PC-3 (cell line): ENCODE data around the gene MAPRE3. TPM values are rescaled to one million over a fixed set of nuclear protein-coding genes. Genes with fewer than 3 reads are reported as not detected.

Source experiments
- ATAC-seq: fragments of 200-7000 bp; cut with Tn5 transposase; 2 replicates; pipeline ENCODE4 v1.9.1; 2020; ENCODE audit warnings: mild to moderate bottlenecking, moderate library complexity
- BruUV-seq: library from RNA; stranded (reverse); fragments of 400-500 nt; replicated peaks from 2 replicates; lab custom pipeline; 2021; lab: Mats Ljungman, UMichigan
- CTCF ChIA-PET: fragments of 300-600 bp; sonication (Branson Sonifier 250); formaldehyde crosslinking; loops from one replicate; lab custom pipeline; 2022; ENCODE audit warnings: antibody characterized with exemption; lab: Charles Lee
- POLR2A ChIA-PET: fragments of 300-600 bp; sonication (Branson Sonifier 250); formaldehyde crosslinking; loops from one replicate; lab custom pipeline; 2022; ENCODE audit warnings: antibody characterized with exemption; ENCODE audit not compliant: unreplicated experiment; lab: Charles Lee
- DNase-seq: peaks from one replicate; pipeline ENCODE4 v3.0.0-alpha.2; 2015
- H2AFZ ChIP-seq: fragments of 300-600 bp; sonication (generic); 2 replicates; pipeline ENCODE4 v1.6.0; 2016; ENCODE audit warnings: antibody characterized with exemption, low read length
- H3F3A ChIP-seq: fragments of 300-600 bp; sonication (generic); one replicate; pipeline ENCODE4 v1.6.0; 2017; ENCODE audit warnings: antibody characterized with exemption, low read length, control low read depth, mild to moderate bottlenecking; ENCODE audit not compliant: unreplicated experiment
- H3K27ac ChIP-seq: fragments of 300-600 bp; sonication (generic); 2 replicates; pipeline ENCODE4 v1.5.1; 2016; ENCODE audit warnings: mild to moderate bottlenecking, low read length
- H3K27me3 ChIP-seq: fragments of 300-600 bp; sonication (generic); 2 replicates; pipeline ENCODE4 v1.6.1; 2016; ENCODE audit warnings: low read length, mixed read lengths
- H3K36me3 ChIP-seq: fragments of 300-600 bp; sonication (generic); 2 replicates; pipeline ENCODE4 v1.6.1; 2016; ENCODE audit warnings: low read depth, mixed run types, low read length, mixed read lengths
- H3K4me1 ChIP-seq: fragments of 300-600 bp; sonication (generic); 2 replicates; pipeline ENCODE4 v1.5.1; 2016; ENCODE audit warnings: low read length; ENCODE audit not compliant: insufficient read depth
- H3K4me2 ChIP-seq: fragments of 300-600 bp; sonication (generic); 2 replicates; pipeline ENCODE4 v1.6.0; 2016; ENCODE audit warnings: low read length
- H3K4me3 ChIP-seq: fragments of 300-600 bp; sonication (generic); 2 replicates; pipeline ENCODE4 v1.5.1; 2016; ENCODE audit warnings: mild to moderate bottlenecking, low read length, mixed read lengths
- H3K79me2 ChIP-seq: fragments of 300-600 bp; sonication (generic); 2 replicates; pipeline ENCODE4 v1.6.1; 2017; ENCODE audit warnings: low read length, mixed read lengths
- H3K9ac ChIP-seq: fragments of 300-600 bp; sonication (generic); 2 replicates; pipeline ENCODE4 v1.6.0; 2016; ENCODE audit warnings: mild to moderate bottlenecking, low read length
- H3K9me2 ChIP-seq: fragments of 300-600 bp; sonication (generic); replicated peaks from 2 replicates; pipeline ENCODE4 v1.6.1; 2016; ENCODE audit warnings: mixed run types, low read length, mixed read lengths
- H3K9me3 ChIP-seq: fragments of 300-600 bp; sonication (generic); 2 replicates; pipeline ENCODE4 v1.6.1; 2016; ENCODE audit warnings: low read length, mixed read lengths
- H4K20me1 ChIP-seq: fragments of 300-600 bp; sonication (generic); 2 replicates; pipeline ENCODE4 v1.6.1; 2016; ENCODE audit warnings: low read length, mixed read lengths
- EZH2 ChIP-seq: fragments of 300-600 bp; sonication (generic); IDR thresholded peaks from one replicate; pipeline ENCODE4 v1.6.1; 2017; ENCODE audit warnings: antibody characterized with exemption, mild to moderate bottlenecking, low read length; ENCODE audit not compliant: unreplicated experiment
- EZH2phosphoT487 ChIP-seq: fragments of 300-600 bp; sonication (generic); IDR thresholded peaks from 2 replicates; pipeline ENCODE4 v1.6.1; 2018; ENCODE audit warnings: mild to moderate bottlenecking, antibody characterized with exemption, low read length, borderline replicate concordance
- intact Hi-C: fragments of 100-400 bp; cut with micrococcal nuclease; formaldehyde crosslinking; loops from 2 replicates; pipeline ENCODE4 v1.9.0; 2023
- total RNA-seq: library from RNA; depleted of rRNA; stranded (reverse); fragments of >200 nt; gene quantifications from 2 replicates; pipeline ENCODE4 v1.2.3, GENCODE V29; 2014
- TF ChIP-seq, protein P1 (sequence below): fragments of 300-600 bp; sonication (generic); conservative IDR thresholded peaks from 2 replicates; pipeline ENCODE4 v1.5.1; 2017; ENCODE audit warnings: antibody characterized with exemption, low read depth, mild to moderate bottlenecking, low read length

The MAPRE3 gene
- total RNA-seq, 1 experiment from 2014 or later = 11.9 TPM

DNA sequence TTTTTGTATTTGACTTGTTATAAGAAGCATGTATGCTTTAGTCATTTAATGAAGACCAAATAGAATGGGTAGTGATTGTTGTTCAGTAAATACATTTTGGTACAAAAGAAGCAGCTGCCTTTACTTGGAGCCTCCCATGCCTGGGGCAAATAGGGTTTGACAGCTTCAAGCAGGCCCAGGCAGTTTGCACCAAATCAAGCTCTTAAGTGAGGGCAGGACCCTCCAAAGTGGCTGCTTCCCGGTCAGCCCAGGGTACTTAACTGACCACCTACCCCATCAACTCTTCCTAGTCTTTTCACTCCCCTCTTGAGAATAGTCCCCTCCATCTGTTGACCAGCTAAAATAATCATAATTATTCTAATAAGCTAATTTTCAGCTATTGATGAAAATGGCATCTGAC, 5.2 kb downstream of the MAPRE3 start:
- no peak overlapping the region for H3K4me3 ChIP-seq
- H3K9me2 ChIP-seq = no peaks in the 10 kb centered on the region
- no peaks in the 10 kb centered on the region for H4K20me1 ChIP-seq
- DNase-seq = no peak
- TF ChIP-seq, protein P1, sequence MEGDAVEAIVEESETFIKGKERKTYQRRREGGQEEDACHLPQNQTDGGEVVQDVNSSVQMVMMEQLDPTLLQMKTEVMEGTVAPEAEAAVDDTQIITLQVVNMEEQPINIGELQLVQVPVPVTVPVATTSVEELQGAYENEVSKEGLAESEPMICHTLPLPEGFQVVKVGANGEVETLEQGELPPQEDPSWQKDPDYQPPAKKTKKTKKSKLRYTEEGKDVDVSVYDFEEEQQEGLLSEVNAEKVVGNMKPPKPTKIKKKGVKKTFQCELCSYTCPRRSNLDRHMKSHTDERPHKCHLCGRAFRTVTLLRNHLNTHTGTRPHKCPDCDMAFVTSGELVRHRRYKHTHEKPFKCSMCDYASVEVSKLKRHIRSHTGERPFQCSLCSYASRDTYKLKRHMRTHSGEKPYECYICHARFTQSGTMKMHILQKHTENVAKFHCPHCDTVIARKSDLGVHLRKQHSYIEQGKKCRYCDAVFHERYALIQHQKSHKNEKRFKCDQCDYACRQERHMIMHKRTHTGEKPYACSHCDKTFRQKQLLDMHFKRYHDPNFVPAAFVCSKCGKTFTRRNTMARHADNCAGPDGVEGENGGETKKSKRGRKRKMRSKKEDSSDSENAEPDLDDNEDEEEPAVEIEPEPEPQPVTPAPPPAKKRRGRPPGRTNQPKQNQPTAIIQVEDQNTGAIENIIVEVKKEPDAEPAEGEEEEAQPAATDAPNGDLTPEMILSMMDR = no peak
- TF ChIP-seq EZH2phosphoT487 (no peak), EZH2 (no peak)
- no peak overlapping the region for H3K27ac ChIP-seq
- peaks cover 53% of the 10 kb centered on the region for H3K4me1 ChIP-seq
- intact Hi-C loops = no loop called here
- CTCF ChIA-PET = no interaction called here
- H3K79me2 ChIP-seq = peaks cover 83% of the 10 kb centered on the region
- BruUV-seq = no TSS peak
- no peaks in the 10 kb centered on the region for H3F3A ChIP-seq
- H2AFZ ChIP-seq = no peak overlapping the region
- ATAC-seq = no peak
- no peaks in the 10 kb centered on the region for H3K36me3 ChIP-seq
- no peak overlapping the region for H3K9ac ChIP-seq
- H3K4me2 ChIP-seq = no peak overlapping the region
- no peaks in the 10 kb centered on the region for H3K27me3 ChIP-seq
- H3K9me3 ChIP-seq = no peaks in the 10 kb centered on the region
- POLR2A ChIA-PET = no interaction called here

DNA sequence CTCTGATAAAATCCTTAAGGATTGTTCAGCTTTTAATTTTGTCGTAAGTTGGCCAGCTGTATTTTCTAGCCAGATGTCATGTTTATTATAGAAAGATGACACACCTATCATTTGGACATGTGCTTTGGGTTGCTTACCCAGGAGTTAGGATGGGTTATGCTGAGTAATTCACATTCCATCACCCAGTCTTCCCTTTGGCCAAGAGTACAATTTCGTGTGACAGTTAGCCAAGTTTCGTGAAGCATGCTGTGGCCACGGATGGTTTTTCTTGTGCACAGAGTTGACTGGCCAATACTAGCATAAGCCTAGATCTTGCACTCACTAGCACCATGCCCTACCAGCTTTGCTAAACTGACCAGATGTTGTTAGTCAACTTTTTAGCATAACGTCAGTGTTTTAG, 5.8 kb downstream of the MAPRE3 start:
- Histone ChIP-seq H3K9me3 (no peaks in the 10 kb centered on the region), H3K9ac (no peak overlapping the region), H3K4me3 (no peak overlapping the region), H3K27me3 (no peaks in the 10 kb centered on the region), H3K4me2 (no peak overlapping the region), H3K36me3 (no peaks in the 10 kb centered on the region), H3K9me2 (no peaks in the 10 kb centered on the region), H3K79me2 (peaks cover 81% of the 10 kb centered on the region), H3K27ac (no peak overlapping the region), H3K4me1 (peaks cover 52% of the 10 kb centered on the region), H2AFZ (no peak overlapping the region), H3F3A (no peaks in the 10 kb centered on the region), H4K20me1 (no peaks in the 10 kb centered on the region)
- intact Hi-C loops = no loop called here
- TF ChIP-seq, protein P1 = no peak
- TF ChIP-seq EZH2 = no peak
- no peak for TF ChIP-seq EZH2phosphoT487
- ChIA-PET CTCF (no interaction called here), POLR2A (interaction anchor here (0.5 kb wide), 1 partner anchor 14 kb away, joined by 7 read pairs; no protein-coding TSS in a partner anchor)
- BruUV-seq = no TSS peak
- ATAC-seq = no peak
- DNase-seq = peak; percentile 45

DNA sequence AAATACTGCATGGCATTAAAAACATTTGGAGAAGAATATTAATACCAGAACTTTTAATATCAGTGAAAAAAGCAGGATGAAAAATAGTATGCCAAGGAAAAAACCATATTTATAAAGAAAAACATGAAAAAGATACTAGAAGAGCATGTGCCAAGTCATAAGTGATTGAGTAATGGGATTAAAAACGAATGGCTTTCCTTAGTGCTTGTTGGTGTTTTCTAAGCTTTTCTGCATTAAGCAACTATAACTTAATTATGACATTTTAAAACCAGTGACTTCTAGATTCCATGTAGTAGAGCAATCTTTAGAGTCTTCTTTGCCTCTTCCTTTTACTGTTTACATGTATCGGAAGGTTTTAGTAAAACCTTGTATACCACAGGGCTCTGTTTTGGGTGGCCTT, 6.6 kb downstream of the MAPRE3 start:
- no TSS peak for BruUV-seq
- no peak for ATAC-seq
- intact Hi-C loops = no loop called here

More for the DNA sequence above, 6.6 kb downstream of the MAPRE3 start:
- Histone ChIP-seq H3K4me3 (no peak overlapping the region), H3K27ac (peak overlapping the region; percentile 93), H3K9me3 (no peaks in the 10 kb centered on the region), H3K36me3 (no peaks in the 10 kb centered on the region), H3K27me3 (no peaks in the 10 kb centered on the region), H3K79me2 (peaks cover 73% of the 10 kb centered on the region), H2AFZ (no peak overlapping the region), H4K20me1 (no peaks in the 10 kb centered on the region), H3K4me1 (peaks cover 46% of the 10 kb centered on the region), H3F3A (no peaks in the 10 kb centered on the region), H3K9me2 (no peaks in the 10 kb centered on the region), H3K4me2 (no peak overlapping the region), H3K9ac (no peak overlapping the region)
- CTCF ChIA-PET = no interaction called here
- POLR2A ChIA-PET = interaction anchor here (0.6 kb wide), 1 partner anchor 76 kb away, joined by 3 read pairs; no protein-coding TSS in a partner anchor
- DNase-seq = no peak
- TF ChIP-seq, protein P1 = no peak
